WERI-Rb-1 (cell line): ENCODE results near the gene CCDC81.

Source experiments
- DNase-seq: peaks from one replicate; pipeline ENCODE4 v3.0.0-alpha.2; 2020
- H3K27ac ChIP-seq: fragments of 250-450 bp; sonication (Bioruptor Pico); 2 replicates; pipeline ENCODE4 v1.5.1; 2020; ENCODE audit warnings: mild to moderate bottlenecking, moderate library complexity
- H3K27me3 ChIP-seq: fragments of 250-450 bp; sonication (Bioruptor Pico); 2 replicates; pipeline ENCODE4 v1.5.1; 2021; ENCODE audit warnings: mild to moderate bottlenecking, low read depth, moderate library complexity; ENCODE audit not compliant: insufficient read depth, severe bottlenecking
- H3K36me3 ChIP-seq: fragments of 250-450 bp; sonication (Bioruptor Pico); 2 replicates; pipeline ENCODE4 v1.5.1; 2020; ENCODE audit warnings: mild to moderate bottlenecking, moderate library complexity
- H3K4me3 ChIP-seq: 2 replicates; pipeline ENCODE4 v1.5.1; 2011; ENCODE audit warnings: low read depth, mild to moderate bottlenecking, control low read depth, low read length
- H3K9me3 ChIP-seq: fragments of 250-450 bp; sonication (Bioruptor Pico); 2 replicates; pipeline ENCODE4 v1.5.1; 2021; ENCODE audit warnings: mild to moderate bottlenecking, moderate library complexity; ENCODE audit not compliant: severe bottlenecking
- CTCF ChIP-seq: IDR thresholded peaks from 2 replicates; pipeline ENCODE4 v1.5.1; 2011; ENCODE audit warnings: low read depth, mild to moderate bottlenecking, control low read depth, inconsistent platforms, low read length

Gene CCDC81

GRCh38 chr11:86444981-86445380 is 70.3 kb downstream of the CCDC81 start:
- no peaks in the 10 kb centered on the region for H3K9me3 ChIP-seq
- H3K27me3 ChIP-seq, result no peaks in the 10 kb centered on the region
- no peak overlapping the region for H3K4me3 ChIP-seq
- no peak for DNase-seq
- H3K36me3 ChIP-seq, result peaks cover 71% of the 10 kb centered on the region
- no peak for TF ChIP-seq CTCF
- no peak overlapping the region for H3K27ac ChIP-seq

GRCh38 chr11:86446163-86446923 is 71.7 kb downstream of the CCDC81 start:
- Histone ChIP-seq H3K9me3 (no peaks in the 10 kb centered on the region), H3K36me3 (peaks cover 61% of the 10 kb centered on the region), H3K27ac (no peak overlapping the region), H3K4me3 (no peak overlapping the region), H3K27me3 (no peaks in the 10 kb centered on the region)
- no peak for DNase-seq
- TF ChIP-seq CTCF, result no peak

- no peak for TF ChIP-seq CTCF
- Histone ChIP-seq H3K27ac (no peak overlapping the region), H3K4me3 (no peak overlapping the region), H3K27me3 (no peaks in the 10 kb centered on the region), H3K36me3 (peaks cover 57% of the 10 kb centered on the region), H3K9me3 (no peaks in the 10 kb centered on the region)
- no peak for DNase-seq
Observed at GRCh38 chr11:86446924-86447285, 72.2 kb downstream of the CCDC81 start.

GRCh38 chr11:86447763-86448480 is 73.2 kb downstream of the CCDC81 start:
- Histone ChIP-seq H3K27me3 (no peaks in the 10 kb centered on the region), H3K27ac (no peak overlapping the region), H3K36me3 (peaks cover 47% of the 10 kb centered on the region), H3K4me3 (no peak overlapping the region), H3K9me3 (no peaks in the 10 kb centered on the region)
- no peak for DNase-seq
- TF ChIP-seq CTCF, result no peak

- no peak for DNase-seq
- H3K27ac ChIP-seq, result no peak overlapping the region
- TF ChIP-seq CTCF, result no peak
Observed at GRCh38 chr11:86449993-86450629, 75.4 kb downstream of the CCDC81 start.

More at GRCh38 chr11:86449993-86450629, 75.4 kb downstream of the CCDC81 start:
- Histone ChIP-seq H3K36me3 (peaks cover 27% of the 10 kb centered on the region), H3K9me3 (no peaks in the 10 kb centered on the region), H3K4me3 (no peak overlapping the region), H3K27me3 (no peaks in the 10 kb centered on the region)
